Endometrial microvascular endothelial cells (primary cell): ENCODE measurements around the gene CEMP1. TPM values are rescaled to one million over a fixed set of nuclear protein-coding genes. Genes with fewer than 3 reads are reported as not detected.

Experiments used
- in situ Hi-C: cut with HindIII; loops from 2 replicates; pipeline ENCODE4 v1.10.0; 2017; ENCODE audit warnings: low sequenced_read_pairs, low pct_unique_long_range_greater_than_20kb; ENCODE audit errors: inconsistent ontology term
- total RNA-seq: library from RNA; depleted of rRNA; stranded (reverse); fragments of >200 nt; gene quantifications from one replicate; pipeline ENCODE4 v1.2.3, GENCODE V29; 2015; ENCODE audit errors: inconsistent ontology term

CEMP1 gene
- total RNA-seq, 1 donor from 2014 or later = not detected

DNA sequence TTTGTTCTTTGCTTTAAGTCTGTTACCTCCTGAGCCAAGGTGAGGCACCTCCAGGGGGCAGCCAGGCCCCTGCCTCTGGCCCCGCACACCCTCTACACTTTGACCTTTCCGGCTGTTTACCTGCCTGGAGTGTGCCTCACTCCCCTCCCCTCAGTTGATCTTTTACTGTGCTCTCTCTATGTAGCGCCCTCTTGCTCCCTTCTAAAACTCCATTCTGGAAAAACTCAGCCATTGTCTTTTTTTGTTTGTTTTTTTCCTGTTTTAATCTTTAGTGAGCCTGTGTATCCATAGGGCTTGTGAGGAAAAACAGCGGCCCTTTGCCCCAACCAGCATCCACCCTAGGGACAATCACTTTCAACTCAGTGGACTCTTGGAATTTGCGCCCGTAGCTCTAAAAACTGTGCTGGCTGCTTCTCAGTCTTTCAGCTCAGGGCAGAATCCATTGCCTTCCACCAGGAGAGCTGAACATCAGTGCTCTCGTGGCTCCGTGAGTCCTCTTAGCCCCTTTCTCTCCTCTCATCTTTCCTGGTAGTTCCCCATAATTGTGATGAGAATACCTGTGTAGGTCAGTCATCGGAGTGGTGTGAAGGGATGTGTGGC is 6.8 kb downstream of the CEMP1 start:
- in situ Hi-C loops = no loop called here

DNA sequence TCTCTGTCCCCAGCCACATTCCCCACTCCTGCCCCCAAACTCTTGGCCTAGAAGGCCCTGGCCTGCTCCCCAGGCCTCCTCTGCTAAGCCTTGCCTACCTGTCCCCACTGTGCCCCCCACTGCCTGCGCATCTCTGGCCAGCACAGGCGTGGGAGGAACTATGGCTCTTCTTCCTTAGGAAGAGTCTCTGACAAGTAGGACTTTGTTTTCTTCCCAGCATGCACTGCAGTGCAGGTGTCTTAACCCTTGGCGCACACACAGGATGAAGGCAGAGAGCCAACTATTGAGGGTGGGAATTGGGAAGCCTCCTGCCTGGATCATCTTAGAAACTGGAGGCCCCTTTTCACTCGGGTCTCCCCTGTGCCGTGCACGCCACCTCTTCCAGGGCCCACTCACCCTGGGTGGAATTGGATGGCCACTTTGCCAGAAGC is 7.4 kb downstream of the CEMP1 start:
- in situ Hi-C loops = no loop called here

DNA sequence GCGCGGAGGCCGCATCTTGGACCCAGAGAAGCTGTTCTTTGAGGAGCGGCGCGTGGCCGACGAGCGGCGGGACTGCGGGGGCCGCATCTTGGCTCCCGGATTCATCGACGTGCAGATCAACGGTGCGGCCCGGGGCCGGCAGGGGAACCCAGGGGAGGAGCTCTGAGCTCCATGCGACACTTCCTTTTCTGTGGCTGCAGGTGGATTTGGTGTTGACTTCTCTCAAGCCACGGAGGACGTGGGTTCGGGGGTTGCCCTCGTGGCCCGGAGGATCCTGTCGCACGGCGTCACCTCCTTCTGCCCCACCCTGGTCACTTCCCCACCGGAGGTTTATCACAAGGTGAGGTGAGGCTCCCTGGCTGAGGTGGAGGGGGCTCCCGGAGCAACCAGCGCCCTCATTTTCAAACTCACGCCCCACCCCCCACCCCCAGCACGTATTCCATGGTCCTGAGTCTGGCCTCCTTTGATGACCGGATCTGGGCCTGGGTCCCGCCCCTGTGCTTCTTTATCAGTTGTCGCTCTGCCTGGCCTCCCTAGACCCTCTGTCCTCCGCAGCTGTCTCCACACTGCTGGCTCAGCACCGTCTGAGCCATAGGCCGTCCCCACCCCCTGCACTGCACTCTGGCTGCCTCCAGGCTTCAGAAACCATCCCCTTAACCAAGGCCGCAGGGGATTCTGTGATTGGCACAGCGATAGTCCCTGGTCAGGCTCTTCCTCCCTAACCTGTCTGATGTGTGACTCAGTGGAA is 10.2 kb downstream of the CEMP1 start:
- in situ Hi-C loops = no loop called here

DNA sequence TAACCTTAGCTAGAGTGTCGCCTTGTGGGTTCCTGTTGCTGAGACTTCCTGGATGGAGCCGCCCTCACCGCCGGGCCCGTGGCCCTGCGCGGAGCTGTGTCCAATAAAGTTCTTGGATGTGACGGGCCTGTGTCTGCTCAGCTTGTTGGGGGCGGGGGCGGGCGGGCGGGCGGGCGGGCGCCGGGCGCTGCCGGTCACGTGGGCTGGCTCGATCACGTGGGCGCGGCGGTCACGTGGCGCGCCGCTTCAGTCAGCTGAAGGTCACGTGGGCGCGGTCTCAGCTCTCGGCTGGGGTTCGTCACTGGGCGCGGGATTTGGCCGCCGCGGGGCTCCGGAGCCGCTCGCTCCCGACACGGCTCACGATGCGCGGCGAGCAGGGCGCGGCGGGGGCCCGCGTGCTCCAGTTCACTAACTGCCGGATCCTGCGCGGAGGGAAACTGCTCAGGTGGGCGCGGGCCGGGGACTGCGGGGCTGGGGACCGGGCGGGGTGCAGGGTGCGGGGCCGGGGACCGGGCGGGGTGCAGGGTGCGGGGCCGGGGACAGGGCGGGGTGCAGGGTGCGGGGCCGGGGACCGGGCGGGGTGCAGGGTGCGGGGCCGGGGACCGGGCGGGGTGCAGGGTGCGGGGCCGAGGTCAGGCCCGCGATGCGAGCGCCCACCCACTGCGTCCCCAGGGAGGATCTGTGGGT is 11.0 kb downstream of the CEMP1 start, which contains the start of gene AMDHD2:
Gene AMDHD2, plus strand, starts transcription at position 275 of the 687 bp plus-strand sequence. Its CDS starts 88 bp downstream, at position 363.
- in situ Hi-C loops = no loop called here

DNA sequence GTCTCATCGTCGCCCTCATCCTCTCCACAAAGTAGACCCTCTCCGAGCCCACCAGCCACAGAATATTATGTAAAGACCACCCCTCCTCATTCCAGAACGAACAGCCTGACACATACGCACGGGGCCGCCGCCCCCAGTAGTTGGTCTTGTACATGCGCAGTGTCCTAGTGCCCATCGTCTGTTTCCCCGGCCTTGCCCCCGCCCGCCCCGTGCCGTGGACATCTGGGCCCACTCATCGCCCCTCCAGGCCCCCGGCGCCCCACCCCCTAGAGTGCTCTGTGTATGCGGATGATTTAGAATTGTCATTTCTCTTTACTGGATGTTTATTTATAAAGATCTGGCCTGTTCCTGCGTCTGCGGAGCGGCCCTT is 11.5 kb downstream of the CEMP1 start:
- in situ Hi-C loops = no loop called here

DNA sequence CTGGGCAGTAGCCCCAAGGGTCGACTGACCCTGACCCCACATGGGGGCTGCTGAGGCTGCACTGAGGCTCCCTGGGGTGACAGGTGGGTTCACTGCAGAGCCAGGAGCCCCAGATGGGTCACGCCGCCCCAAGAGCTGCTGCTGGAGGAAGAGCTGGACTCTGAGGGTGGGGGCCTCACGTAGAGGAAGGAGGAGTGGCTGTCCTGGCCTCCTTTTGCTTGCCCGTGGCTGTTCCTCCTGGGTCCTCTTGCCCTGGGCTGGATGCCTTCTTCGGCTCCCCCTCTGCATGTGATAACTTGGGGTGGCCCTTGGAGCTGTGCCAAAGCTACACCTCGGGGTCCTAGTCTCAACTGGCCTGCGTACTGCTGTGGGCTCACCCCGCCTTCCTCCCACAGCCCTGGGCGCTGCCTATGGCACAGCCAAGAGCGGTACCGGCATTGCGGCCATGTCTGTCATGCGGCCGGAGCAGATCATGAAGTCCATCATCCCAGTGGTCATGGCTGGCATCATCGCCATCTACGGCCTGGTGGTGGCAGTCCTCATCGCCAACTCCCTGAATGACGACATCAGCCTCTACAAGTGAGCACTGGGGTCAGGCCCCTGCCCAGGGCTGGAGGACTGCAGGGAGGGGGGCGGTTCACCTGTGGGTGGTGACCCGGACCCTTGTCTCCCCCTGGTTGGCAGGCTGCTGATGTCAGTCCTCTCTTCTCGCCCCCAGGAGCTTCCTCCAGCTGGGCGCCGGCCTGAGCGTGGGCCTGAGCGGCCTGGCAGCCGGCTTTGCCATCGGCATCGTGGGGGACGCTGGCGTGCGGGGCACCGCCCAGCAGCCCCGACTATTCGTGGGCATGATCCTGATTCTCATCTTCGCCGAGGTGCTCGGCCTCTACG is 12.1 kb downstream of the CEMP1 start:
- in situ Hi-C loops = no loop called here

DNA sequence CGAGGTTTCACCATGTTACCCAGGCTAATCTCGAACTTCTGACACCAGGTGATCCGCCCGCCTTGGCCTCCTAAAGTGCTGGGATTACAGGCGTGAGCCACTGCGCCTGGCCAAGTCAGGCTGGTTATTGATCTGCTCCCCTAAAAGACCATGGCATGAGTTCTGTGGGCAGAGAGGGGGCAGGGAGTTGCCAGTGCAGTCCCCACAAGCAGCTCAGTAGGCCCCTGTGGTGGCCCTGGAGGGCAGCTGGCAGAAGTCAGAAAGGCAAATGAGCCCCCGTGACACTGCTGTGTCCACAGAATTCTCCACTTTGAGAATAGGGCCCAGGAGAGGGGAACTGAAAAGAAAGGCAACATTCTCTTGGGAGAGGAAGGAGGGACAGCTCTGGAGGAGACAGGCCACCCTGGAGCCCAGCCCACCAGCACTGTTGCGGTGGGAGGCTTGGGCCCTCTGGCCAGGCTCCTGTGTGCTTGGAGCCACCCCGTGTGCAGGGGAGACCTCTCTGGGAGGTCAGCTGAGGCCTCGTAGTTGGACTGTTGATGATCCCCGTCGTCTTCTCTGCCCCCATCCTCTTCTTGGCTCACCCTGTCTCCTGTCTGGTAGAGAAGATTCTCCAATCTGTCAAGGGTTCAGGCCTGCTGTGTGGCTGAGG is 13.1 kb downstream of the CEMP1 start:
- in situ Hi-C loops = no loop called here

DNA sequence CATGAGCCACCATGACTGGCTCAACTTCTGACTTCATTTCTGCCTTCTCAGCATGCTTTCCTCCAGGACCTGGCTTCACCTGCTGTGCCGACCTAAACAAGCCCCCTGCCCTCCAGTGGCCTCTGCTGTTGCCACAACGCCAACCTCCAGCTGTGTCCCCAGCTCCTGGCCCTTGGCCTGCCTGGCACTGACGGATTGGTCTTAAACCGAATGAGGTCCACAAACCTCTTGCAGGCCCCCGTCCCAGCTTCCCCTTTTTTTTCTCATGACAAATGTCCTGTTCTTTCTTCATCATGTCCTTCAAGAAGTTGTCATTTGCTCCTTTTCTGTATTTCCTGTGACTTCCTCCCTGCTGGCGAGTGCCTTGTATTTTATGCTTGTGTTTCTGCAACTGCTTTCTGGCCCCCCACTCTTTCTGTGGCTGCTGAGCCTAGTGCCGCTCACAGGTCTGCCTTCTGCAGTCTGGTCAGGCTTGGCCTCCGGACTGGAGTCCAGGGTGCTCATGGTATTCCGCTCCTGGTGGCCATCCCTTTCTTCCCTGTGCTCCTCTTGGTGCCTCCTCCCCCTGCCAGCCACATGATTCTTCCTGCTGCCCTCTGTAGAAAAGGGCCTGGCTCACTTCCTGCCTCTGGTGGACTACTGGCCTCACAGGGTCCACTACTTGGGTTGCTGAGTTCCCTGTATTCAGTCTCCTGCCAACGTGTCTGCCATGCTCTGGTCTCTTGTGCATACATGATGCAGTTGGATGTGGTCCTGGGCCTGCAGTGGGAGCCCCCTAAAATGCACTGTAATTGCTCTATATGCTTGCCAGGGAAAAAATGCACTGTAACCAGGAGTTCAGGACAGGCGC is 14.6 kb downstream of the CEMP1 start:
- in situ Hi-C loops = no loop called here

DNA sequence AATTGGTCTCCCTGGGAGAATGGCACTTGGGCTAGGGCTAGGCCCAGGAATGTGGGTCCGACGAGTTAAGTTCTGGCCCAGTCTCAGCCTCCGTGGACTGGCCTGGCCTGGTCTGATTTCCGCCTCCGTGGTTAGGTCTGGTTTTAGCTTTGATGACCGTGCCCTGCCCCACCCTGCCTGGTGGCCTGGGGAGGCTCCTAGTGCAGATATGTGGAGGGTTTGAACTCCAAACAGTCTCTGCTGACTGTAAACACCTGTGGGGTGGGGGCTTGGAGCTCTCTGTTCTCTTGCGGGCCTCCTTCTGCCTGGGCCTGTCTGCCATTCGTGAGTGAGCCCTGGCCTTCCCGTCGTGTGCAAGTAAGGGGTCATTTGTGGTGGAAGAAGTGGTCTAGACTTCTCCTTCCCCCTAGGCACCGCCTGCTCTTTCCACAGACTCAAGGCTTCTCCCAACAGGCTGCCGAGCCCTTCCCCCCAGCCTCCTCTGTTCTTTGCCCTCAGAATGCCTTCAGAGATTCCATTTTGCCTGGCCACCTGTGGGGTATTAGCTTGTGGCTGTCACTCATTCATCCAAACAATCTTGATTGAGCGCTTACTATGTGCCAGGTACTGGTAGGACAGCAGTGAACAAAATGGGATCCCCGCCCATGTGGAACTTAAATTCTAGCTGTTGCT is 15.9 kb downstream of the CEMP1 start:
- in situ Hi-C loops = no loop called here

DNA sequence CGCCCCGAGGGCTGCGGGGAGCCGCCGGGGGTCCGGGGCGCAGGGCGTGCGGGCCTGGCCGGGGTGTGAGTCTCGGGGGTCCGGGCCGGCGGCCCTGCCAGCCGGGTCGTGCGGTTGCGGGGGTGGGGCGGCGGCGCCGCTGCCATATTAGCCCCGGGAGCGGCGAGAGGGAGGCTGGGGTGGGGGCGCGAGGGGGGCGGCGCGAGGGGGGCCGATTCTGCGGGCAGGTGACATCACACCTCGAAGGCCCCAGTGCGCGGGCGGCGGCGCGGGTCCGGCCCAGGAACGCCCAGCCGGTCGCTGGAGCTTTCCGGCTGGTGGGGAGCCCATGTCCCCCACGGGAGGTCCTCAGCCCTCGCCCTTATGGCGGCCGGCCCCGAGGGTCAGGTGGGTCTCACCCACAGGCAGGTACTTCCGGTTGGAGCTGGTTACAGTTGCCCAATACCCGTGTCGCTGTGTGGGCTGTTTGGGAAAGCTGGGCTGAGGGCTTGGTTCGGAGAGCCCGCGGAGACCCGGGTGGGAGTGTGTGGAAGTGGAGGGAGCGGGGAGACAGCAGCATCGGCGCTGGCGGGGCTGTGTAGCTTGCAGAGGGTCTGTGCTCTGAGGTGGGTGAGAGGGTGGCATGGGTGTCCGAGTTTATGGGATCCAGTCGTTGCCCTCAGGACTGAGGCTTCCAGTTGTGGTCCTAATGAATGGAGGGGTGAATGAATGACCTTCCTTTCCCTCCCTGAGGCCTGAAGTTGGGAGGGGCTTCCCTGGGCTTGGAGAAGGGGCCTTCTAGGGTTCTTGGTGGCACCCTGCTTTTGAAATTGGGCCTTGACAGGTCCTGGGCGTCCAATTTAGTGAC is 16.7 kb downstream of the CEMP1 start:
- in situ Hi-C loops = no loop called here

DNA sequence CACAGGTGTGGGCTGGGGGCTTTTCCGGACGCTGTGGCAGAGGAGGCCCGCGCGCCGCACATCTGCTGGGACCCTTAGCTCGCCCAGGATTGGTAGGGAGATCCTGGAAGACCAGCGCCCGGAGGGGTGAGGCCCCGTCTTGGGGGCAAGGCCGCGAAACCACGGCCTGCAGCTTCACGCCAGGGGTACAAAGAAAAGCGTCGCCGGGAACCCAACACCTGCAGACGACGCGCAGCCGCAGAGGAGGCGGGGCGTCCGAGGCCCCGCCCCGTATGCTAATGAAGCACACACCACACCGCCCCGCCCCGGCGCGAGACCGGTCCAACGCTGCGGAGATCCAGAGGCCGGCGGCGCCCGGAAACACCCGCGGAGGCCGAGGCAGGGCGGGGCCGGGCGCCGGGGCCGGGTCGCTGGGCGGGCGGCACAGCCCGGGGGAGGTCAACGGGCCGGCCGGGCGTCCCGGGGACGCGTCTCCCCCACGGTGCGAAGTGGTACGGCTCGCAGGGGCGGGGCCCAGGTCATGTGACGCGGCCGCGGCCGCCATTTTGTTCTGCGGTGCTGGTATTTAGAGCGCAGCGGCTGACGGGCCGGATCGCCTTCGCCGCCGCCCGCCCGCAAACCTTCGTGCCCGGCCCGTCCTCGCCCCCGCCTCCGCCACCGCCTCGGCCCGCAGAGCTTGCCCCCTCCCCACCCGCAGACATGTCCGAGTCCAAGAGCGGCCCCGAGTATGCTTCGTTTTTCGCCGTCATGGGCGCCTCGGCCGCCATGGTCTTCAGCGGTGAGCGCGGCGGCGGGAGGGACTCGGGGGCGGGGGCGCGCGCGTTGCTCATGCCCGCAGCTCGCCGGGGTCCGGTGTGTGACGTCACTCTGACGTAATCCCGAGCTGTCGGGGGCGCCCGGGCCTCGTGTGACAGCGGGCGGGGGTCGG is 17.5 kb downstream of the CEMP1 start, which contains the start of gene ATP6V0C:
Gene ATP6V0C, plus strand, starts transcription at position 548 of the 928 bp plus-strand sequence. Its CDS starts 152 bp downstream, at position 700.
- in situ Hi-C loops = no loop called here

DNA sequence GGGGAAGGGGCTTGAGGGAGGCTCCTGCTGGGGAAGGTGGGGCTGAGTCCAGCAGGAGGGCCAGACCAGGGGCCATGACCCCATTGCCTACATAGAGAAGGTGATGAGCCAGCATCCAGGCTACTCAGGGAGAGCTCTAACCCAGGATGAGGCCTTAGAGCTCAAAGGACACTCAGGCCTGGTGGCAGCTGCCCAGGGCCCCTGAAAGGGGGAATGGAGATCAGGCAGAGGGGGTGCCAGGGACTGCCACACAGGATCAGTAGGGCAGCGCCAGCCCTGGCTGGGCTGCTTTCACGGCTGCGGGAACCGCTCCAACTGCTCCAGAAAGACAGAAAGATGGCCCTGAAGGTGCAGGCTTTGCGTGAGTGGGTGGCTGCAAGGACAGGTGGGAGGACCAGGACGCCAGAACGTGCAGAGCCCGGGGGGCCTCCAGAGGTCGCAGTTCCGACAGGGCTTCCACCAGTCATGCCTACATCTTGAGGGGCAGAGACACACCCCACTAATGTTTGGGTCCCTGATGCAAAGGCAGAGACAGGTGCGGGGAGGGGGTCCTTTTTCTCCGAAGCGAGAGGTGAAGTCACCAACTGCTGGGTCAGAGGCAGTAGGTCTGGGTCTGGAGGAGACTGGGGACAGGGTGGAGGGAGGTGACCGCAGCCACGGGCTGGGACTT is 18.3 kb downstream of the CEMP1 start:
- in situ Hi-C loops = no loop called here

DNA sequence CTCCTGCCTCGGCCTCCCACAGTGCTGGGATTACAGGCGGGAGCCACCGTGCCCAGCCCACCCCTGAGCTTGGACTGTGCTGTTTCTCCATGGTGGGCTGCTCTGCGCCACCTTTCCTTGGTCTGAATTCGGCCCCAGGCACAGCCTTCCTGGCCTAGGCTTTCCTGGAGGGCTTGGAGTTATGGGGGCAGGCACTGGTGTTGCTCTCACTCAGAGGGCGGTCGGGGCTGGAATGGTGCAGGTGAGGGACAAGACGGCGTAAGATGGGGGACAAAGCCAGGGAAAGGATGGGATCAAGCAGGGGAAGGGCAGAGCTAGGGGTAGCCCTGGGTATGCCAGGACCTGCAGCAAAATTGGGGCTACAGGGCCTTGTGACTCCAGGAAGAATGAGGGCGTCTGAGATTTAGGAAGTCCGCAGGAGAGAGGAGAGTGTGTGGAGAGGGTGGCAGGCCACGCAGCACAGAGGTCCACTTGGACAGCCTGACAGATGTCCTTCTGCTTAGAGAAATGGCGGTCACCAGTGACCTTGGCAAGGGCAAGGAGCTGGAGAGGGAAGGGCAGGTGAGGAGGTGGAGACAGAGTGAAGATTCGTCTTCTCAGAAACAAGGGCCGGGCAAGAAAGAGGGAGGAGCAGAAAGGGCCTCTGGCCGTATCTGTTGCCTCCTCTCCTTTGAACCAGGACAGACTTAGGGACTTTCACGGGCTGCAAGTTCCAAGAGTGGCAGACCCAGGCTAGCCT is 19.0 kb downstream of the CEMP1 start:
- in situ Hi-C loops = no loop called here

DNA sequence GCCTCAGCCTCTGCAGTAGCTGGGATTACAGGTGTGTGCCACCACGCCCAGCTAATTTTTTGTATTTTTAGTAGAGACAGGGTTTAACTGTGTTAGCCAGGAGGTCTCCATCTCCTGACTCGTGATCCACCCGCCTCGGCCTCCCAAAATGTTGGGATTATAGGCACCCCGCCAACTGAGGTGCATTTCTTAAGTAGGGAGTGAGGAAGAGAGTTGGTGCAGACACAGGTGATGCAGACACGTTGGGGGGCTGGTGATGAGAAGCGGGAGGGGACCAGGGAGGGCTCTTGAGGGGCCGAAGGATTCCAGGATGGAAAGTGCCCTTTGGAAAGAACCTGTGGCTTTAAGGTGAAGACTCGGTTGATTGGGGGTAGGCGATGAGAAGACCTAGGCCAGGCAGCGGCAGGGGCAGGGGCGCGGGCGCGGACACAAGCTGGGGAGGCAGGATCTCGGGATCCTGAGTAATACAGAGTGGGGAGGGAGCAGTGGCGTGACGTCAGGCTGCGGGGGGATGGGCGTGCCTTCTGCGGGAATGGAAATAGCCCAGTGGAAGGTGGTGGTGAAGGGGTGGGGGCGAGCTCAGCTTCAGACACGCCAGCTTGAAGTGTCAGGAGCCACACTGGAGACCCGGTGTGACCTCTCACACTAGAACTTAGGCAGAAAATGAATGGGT is 19.9 kb downstream of the CEMP1 start:
- in situ Hi-C loops = no loop called here
